Thymus (tissue), 11 donors: ENCODE measurements around the gene TNFRSF17. TPM values are rescaled to one million over a fixed set of nuclear protein-coding genes. Genes with fewer than 3 reads are reported as not detected.
"Not testable (repeated sequence)": the region's sequence is repeated elsewhere in the genome, so short reads cannot be mapped to it uniquely, and the experiment has no call there.

Experiments used
- DNase-seq, 9 donors: peaks; one replicate each; pipeline ENCODE4 v3.0.0-alpha.2; 2013; ENCODE audit warnings: low spot score in 9 of 9, low read depth in 6 of 9, missing footprints in 1 of 9
- H3K27ac ChIP-seq, 2 donors: one replicate each; pipeline ENCODE4 v1.5.1; 2013; ENCODE audit warnings: control low read depth in 1 of 2, low read depth in 1 of 2, low read length in 1 of 2, mild to moderate bottlenecking in 1 of 2, moderate library complexity in 1 of 2
- H3K27me3 ChIP-seq, 2 donors: one replicate each; pipeline ENCODE4 v1.5.1; 2013; ENCODE audit warnings: low read length in 1 of 2; ENCODE audit not compliant: control insufficient read depth in 2 of 2, insufficient read depth in 1 of 2
- H3K36me3 ChIP-seq, 2 donors: one replicate each; pipeline ENCODE4 v1.5.1; 2013; ENCODE audit warnings: low read length in 1 of 2, mild to moderate bottlenecking in 1 of 2, moderate library complexity in 1 of 2; ENCODE audit not compliant: control insufficient read depth in 2 of 2, insufficient read depth in 2 of 2
- H3K4me1 ChIP-seq, 2 donors: one replicate each; pipeline ENCODE4 v1.5.1; 2013; ENCODE audit warnings: low read length in 2 of 2; ENCODE audit not compliant: control insufficient read depth in 2 of 2, insufficient read depth in 2 of 2
- H3K4me3 ChIP-seq, 2 donors: one replicate each; pipeline ENCODE4 v1.5.1; 2013; ENCODE audit warnings: low read length in 2 of 2, control low read depth in 1 of 2, mild to moderate bottlenecking in 1 of 2
- H3K9me3 ChIP-seq, 2 donors: one replicate each; pipeline ENCODE4 v1.5.1; 2013; ENCODE audit warnings: low read length in 1 of 2, mild to moderate bottlenecking in 1 of 2; ENCODE audit not compliant: control insufficient read depth in 2 of 2, insufficient read depth in 1 of 2
- WGBS: extraction: QIAGEN DNeasy Blood & Tissue Kit; methylation state at CpG from one replicate; pipeline ENCODE4 v1.1.7; 2013; 5-methylcytosine and 5-hydroxymethylcytosine counted together
- polyA plus RNA-seq: library from polyadenylated mRNA; stranded (reverse); fragments of 200-250 nt; gene quantifications from one replicate; pipeline ENCODE4 v1.2.3, GENCODE V29; 2013
- total RNA-seq: library from RNA; stranded (reverse); fragments of 120-200 nt; gene quantifications from one replicate; pipeline ENCODE4 v1.2.4, GENCODE V29; 2013
- donor health status: healthy.

Gene TNFRSF17
- total and polyA plus RNA-seq, 2 donors: 3.3 to 3.5 TPM

- no peak overlapping the region for H3K27ac ChIP-seq
Observed at GRCh38 chr16:11963706-11964105, 1.3 kb upstream of the TNFRSF17 start.

GRCh38 chr16:11966173-11966572, 1.2 kb downstream of the TNFRSF17 start:
- Histone ChIP-seq H3K9me3 (no peaks in the 10 kb centered on the region), H3K4me3 (no peak overlapping the region), H3K27ac (no peak overlapping the region), H3K36me3 (no peaks in the 10 kb centered on the region), H3K27me3 (no peaks in the 10 kb centered on the region), H3K4me1 (peaks cover 0 to 13% of the 10 kb centered on the region in 2 donors)
- DNase-seq: no peak
- WGBS: 83% methylated on average over 7 of the region's 7 CpGs

More at GRCh38 chr16:11963706-11964105, 1.3 kb upstream of the TNFRSF17 start:
- Histone ChIP-seq H3K4me1 (peaks cover 0 to 15% of the 10 kb centered on the region in 2 donors), H3K9me3 (no peaks in the 10 kb centered on the region), H3K4me3 (no peak overlapping the region), H3K36me3 (peaks cover 0 to 3% of the 10 kb centered on the region in 2 donors), H3K27me3 (no peaks in the 10 kb centered on the region)
- WGBS: 93% methylated on average over 6 of the region's 6 CpGs
- no peak for DNase-seq

GRCh38 chr16:11967195-11967911, 2.3 kb downstream of the TNFRSF17 start:
- Histone ChIP-seq H3K9me3 (no peaks in the 10 kb centered on the region), H3K4me1 (peaks cover 0 to 13% of the 10 kb centered on the region in 2 donors), H3K4me3 (no peak overlapping the region), H3K36me3 (peaks cover 2 to 8% of the 10 kb centered on the region in 2 donors), H3K27me3 (no peaks in the 10 kb centered on the region), H3K27ac (no peak overlapping the region)
- 96% methylated on average over 17 of the region's 17 CpGs for WGBS
- DNase-seq: no peak

GRCh38 chr16:11968577-11968976, 3.6 kb downstream of the TNFRSF17 start:
- Histone ChIP-seq H3K27me3 (no peaks in the 10 kb centered on the region), H3K9me3 (no peaks in the 10 kb centered on the region), H3K4me1 (peaks cover 0 to 13% of the 10 kb centered on the region in 2 donors), H3K4me3 (no peak overlapping the region), H3K36me3 (peaks cover 3 to 8% of the 10 kb centered on the region in 2 donors), H3K27ac (no peak overlapping the region)
- 97% methylated on average over 3 of the region's 3 CpGs for WGBS
- no peak for DNase-seq

GRCh38 chr16:11970292-11970691, 5.3 kb downstream of the TNFRSF17 start:
- 96% methylated on average over 5 of the region's 5 CpGs for WGBS
- DNase-seq, H3K27me3 ChIP-seq, H3K27ac ChIP-seq, H3K9me3 ChIP-seq, H3K4me3 ChIP-seq, H3K4me1 ChIP-seq: not testable (repeated sequence)
- peaks cover 7 to 12% of the 10 kb centered on the region in 2 donors for H3K36me3 ChIP-seq

- Histone ChIP-seq H3K4me3 (no peak overlapping the region), H3K36me3 (peaks cover 7 to 12% of the 10 kb centered on the region in 2 donors), H3K27ac (no peak overlapping the region), H3K27me3 (no peaks in the 10 kb centered on the region), H3K9me3 (no peaks in the 10 kb centered on the region), H3K4me1 (peaks cover 6 to 7% of the 10 kb centered on the region in 2 donors)
- DNase-seq: no peak
- WGBS: 95% methylated on average over 11 of the region's 11 CpGs
Observed at GRCh38 chr16:11972128-11972527, 7.1 kb downstream of the TNFRSF17 start.

- H3K27ac ChIP-seq: no peak overlapping the region
- no peak for DNase-seq
- peaks cover 7 to 12% of the 10 kb centered on the region in 2 donors for H3K36me3 ChIP-seq
- no peak overlapping the region for H3K4me3 ChIP-seq
- no peaks in the 10 kb centered on the region for H3K9me3 ChIP-seq
- peaks cover 11 to 14% of the 10 kb centered on the region in 2 donors for H3K4me1 ChIP-seq
- WGBS: 96% methylated on average over 5 of the region's 5 CpGs
- H3K27me3 ChIP-seq: no peaks in the 10 kb centered on the region
Observed at GRCh38 chr16:11973070-11973469, 8.1 kb downstream of the TNFRSF17 start.

GRCh38 chr16:11976850-11977375, 11.9 kb downstream of the TNFRSF17 start:
- H3K27ac ChIP-seq: peak overlapping the region in 1 of 2 donors; percentile 62
- peak overlapping the region; percentile 66 to 91 for H3K4me3 ChIP-seq
- peaks cover 7 to 8% of the 10 kb centered on the region in 2 donors for H3K36me3 ChIP-seq
- no peaks in the 10 kb centered on the region for H3K9me3 ChIP-seq
- 1% methylated on average over 22 of the region's 22 CpGs for WGBS
- DNase-seq: no peak
- peaks cover 11 to 16% of the 10 kb centered on the region in 2 donors for H3K4me1 ChIP-seq
- H3K27me3 ChIP-seq: no peaks in the 10 kb centered on the region

- H3K9me3 ChIP-seq: no peaks in the 10 kb centered on the region
- 55% methylated on average over 12 of the region's 12 CpGs for WGBS
- no peak overlapping the region for H3K27ac ChIP-seq
- H3K36me3 ChIP-seq: peaks cover 5% of the 10 kb centered on the region in 2 donors
- peak overlapping the region; percentile 66 to 91 for H3K4me3 ChIP-seq
- H3K4me1 ChIP-seq: peaks cover 11 to 16% of the 10 kb centered on the region in 2 donors
- H3K27me3 ChIP-seq: no peaks in the 10 kb centered on the region
- no peak for DNase-seq
Observed at GRCh38 chr16:11977376-11978041, 12.5 kb downstream of the TNFRSF17 start.
